Measurements from ENCODE around the gene RSAD1.

DNA sequence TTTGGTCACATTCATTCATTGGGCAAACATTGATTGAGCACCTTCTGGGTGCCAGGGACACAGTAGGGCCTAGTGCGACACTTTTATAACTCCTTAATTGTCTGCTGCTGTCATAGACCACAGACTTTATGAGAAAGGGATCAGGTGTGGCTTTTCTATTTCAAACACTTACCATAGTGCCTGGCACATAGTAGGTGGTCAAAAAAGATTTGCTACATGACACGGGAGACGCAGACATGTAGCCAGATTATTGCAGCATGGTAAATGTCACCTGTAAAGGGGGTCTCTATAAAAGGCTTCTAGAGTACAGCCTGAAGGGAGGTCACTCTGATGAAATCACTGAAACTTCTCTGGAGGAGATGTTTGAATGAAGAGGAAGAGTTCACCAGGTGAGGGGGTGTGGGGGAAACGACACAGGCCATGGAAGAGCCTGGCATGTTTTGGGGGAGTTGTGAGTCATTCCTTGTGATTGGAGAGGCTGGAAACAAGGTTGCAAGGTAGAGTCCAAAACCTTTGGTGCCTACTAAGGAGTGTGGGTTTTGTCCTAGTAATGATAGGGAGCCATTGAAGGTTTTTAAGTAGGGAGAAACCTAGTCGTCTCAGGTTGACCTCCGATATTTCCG lies 1.6 kb downstream of the RSAD1 start:
- TF ChIP-seq, protein P1, sequence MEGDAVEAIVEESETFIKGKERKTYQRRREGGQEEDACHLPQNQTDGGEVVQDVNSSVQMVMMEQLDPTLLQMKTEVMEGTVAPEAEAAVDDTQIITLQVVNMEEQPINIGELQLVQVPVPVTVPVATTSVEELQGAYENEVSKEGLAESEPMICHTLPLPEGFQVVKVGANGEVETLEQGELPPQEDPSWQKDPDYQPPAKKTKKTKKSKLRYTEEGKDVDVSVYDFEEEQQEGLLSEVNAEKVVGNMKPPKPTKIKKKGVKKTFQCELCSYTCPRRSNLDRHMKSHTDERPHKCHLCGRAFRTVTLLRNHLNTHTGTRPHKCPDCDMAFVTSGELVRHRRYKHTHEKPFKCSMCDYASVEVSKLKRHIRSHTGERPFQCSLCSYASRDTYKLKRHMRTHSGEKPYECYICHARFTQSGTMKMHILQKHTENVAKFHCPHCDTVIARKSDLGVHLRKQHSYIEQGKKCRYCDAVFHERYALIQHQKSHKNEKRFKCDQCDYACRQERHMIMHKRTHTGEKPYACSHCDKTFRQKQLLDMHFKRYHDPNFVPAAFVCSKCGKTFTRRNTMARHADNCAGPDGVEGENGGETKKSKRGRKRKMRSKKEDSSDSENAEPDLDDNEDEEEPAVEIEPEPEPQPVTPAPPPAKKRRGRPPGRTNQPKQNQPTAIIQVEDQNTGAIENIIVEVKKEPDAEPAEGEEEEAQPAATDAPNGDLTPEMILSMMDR (tag by site-specific recombination; IDR thresholded peaks at IDR 0.05) = no peak
- TF ChIP-seq TCF7L2 (IDR thresholded peaks at IDR 0.05; ENCODE audit: borderline replicate concordance, low read depth, low read length) (no peak), TRIM28 (IDR thresholded peaks at IDR 0.05; ENCODE audit: borderline replicate concordance, low read length) (no peak), KLF16 (tag by site-specific recombination; IDR thresholded peaks at IDR 0.05) (no peak), ZNF274 (IDR thresholded peaks at IDR 0.05; ENCODE audit: low read length) (no peak), ZNF274 (tag by site-specific recombination; IDR thresholded peaks at IDR 0.05; ENCODE audit: borderline replicate concordance) (no peak), ZNF558 (tag by site-specific recombination; IDR thresholded peaks at IDR 0.05) (no peak), ZNF114 (tag by site-specific recombination; IDR thresholded peaks at IDR 0.05) (no peak), ZIC2 (tag by site-specific recombination; IDR thresholded peaks at IDR 0.05) (no peak), YY1 (tag by site-specific recombination; IDR thresholded peaks at IDR 0.05) (no peak), OVOL3 (tag by site-specific recombination; IDR thresholded peaks at IDR 0.05) (no peak)
- TF ChIP-seq, protein P2, sequence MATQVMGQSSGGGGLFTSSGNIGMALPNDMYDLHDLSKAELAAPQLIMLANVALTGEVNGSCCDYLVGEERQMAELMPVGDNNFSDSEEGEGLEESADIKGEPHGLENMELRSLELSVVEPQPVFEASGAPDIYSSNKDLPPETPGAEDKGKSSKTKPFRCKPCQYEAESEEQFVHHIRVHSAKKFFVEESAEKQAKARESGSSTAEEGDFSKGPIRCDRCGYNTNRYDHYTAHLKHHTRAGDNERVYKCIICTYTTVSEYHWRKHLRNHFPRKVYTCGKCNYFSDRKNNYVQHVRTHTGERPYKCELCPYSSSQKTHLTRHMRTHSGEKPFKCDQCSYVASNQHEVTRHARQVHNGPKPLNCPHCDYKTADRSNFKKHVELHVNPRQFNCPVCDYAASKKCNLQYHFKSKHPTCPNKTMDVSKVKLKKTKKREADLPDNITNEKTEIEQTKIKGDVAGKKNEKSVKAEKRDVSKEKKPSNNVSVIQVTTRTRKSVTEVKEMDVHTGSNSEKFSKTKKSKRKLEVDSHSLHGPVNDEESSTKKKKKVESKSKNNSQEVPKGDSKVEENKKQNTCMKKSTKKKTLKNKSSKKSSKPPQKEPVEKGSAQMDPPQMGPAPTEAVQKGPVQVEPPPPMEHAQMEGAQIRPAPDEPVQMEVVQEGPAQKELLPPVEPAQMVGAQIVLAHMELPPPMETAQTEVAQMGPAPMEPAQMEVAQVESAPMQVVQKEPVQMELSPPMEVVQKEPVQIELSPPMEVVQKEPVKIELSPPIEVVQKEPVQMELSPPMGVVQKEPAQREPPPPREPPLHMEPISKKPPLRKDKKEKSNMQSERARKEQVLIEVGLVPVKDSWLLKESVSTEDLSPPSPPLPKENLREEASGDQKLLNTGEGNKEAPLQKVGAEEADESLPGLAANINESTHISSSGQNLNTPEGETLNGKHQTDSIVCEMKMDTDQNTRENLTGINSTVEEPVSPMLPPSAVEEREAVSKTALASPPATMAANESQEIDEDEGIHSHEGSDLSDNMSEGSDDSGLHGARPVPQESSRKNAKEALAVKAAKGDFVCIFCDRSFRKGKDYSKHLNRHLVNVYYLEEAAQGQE (tag by site-specific recombination; IDR thresholded peaks at IDR 0.05) = no peak
- TF ChIP-seq, protein P3, sequence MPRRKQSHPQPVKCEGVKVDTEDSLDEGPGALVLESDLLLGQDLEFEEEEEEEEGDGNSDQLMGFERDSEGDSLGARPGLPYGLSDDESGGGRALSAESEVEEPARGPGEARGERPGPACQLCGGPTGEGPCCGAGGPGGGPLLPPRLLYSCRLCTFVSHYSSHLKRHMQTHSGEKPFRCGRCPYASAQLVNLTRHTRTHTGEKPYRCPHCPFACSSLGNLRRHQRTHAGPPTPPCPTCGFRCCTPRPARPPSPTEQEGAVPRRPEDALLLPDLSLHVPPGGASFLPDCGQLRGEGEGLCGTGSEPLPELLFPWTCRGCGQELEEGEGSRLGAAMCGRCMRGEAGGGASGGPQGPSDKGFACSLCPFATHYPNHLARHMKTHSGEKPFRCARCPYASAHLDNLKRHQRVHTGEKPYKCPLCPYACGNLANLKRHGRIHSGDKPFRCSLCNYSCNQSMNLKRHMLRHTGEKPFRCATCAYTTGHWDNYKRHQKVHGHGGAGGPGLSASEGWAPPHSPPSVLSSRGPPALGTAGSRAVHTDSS (tag by site-specific recombination; IDR thresholded peaks at IDR 0.05) = no peak
- TF ChIP-seq, protein P4, sequence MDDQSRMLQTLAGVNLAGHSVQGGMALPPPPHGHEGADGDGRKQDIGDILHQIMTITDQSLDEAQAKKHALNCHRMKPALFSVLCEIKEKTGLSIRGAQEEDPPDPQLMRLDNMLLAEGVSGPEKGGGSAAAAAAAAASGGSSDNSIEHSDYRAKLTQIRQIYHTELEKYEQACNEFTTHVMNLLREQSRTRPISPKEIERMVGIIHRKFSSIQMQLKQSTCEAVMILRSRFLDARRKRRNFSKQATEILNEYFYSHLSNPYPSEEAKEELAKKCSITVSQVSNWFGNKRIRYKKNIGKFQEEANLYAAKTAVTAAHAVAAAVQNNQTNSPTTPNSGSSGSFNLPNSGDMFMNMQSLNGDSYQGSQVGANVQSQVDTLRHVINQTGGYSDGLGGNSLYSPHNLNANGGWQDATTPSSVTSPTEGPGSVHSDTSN (CRISPR knock-in tag; IDR thresholded peaks at IDR 0.05) = no peak
- TF ChIP-seq, protein P5, sequence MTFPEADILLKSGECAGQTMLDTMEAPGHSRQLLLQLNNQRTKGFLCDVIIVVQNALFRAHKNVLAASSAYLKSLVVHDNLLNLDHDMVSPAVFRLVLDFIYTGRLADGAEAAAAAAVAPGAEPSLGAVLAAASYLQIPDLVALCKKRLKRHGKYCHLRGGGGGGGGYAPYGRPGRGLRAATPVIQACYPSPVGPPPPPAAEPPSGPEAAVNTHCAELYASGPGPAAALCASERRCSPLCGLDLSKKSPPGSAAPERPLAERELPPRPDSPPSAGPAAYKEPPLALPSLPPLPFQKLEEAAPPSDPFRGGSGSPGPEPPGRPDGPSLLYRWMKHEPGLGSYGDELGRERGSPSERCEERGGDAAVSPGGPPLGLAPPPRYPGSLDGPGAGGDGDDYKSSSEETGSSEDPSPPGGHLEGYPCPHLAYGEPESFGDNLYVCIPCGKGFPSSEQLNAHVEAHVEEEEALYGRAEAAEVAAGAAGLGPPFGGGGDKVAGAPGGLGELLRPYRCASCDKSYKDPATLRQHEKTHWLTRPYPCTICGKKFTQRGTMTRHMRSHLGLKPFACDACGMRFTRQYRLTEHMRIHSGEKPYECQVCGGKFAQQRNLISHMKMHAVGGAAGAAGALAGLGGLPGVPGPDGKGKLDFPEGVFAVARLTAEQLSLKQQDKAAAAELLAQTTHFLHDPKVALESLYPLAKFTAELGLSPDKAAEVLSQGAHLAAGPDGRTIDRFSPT (tag by site-specific recombination; IDR thresholded peaks at IDR 0.05) = no peak
